Pulmonary artery endothelial cell (primary cell): ENCODE measurements around the gene PBXIP1. TPM values are rescaled to one million over a fixed set of nuclear protein-coding genes. Genes with fewer than 3 reads are reported as not detected.
A peak's percentile ranks its signal among the peaks of the same experiment; 100 is the strongest.
"Not testable (repeated sequence)": the region's sequence is repeated elsewhere in the genome, so short reads cannot be mapped to it uniquely, and the experiment has no call there.

ENCODE experiments used
- DNase-seq: peaks from one replicate; pipeline ENCODE4 v3.0.0-alpha.2; 2011; ENCODE audit warnings: low read depth, low spot score
- total RNA-seq: library from RNA; depleted of rRNA; stranded (reverse); fragments of >200 nt; gene quantifications from 2 replicates; pipeline ENCODE4 v1.2.3, GENCODE V29; 2014

Gene PBXIP1
- total RNA-seq, 1 donor from 2014 or later, result 78.0 TPM

- no peak for DNase-seq
Measured at GRCh38 chr1:154994269-154994587, 38.3 kb upstream of the PBXIP1 start.

GRCh38 chr1:154993572-154994268, 37.8 kb upstream of the PBXIP1 start, which contains the start of gene LENEP:
LENEP (plus strand) TSS chr1:154993586; CDS start chr1:154993608, 22 bp downstream.
- DNase-seq, result no peak

- no peak for DNase-seq
Measured at GRCh38 chr1:154992721-154993571, 37.0 kb upstream of the PBXIP1 start.

GRCh38 chr1:154990276-154990675, 34.4 kb upstream of the PBXIP1 start:
- no peak for DNase-seq

- DNase-seq, result no peak
Measured at GRCh38 chr1:154989195-154989860, 33.4 kb upstream of the PBXIP1 start.

- no peak for DNase-seq
Measured at GRCh38 chr1:154988058-154988954, 32.4 kb upstream of the PBXIP1 start.

- DNase-seq, result no peak
Measured at GRCh38 chr1:154987326-154987725, 31.4 kb upstream of the PBXIP1 start.

GRCh38 chr1:154986736-154987135, 30.8 kb upstream of the PBXIP1 start:
- DNase-seq, result not testable (repeated sequence)

- no peak for DNase-seq
Measured at GRCh38 chr1:154983776-154984466, 28.0 kb upstream of the PBXIP1 start.

GRCh38 chr1:154982897-154983648, 27.2 kb upstream of the PBXIP1 start, which contains the start of gene FLAD1:
FLAD1 (plus strand) TSS chr1:154983344; CDS start chr1:154983695, 351 bp downstream.
- DNase-seq, result peak; percentile 99

- no peak for DNase-seq
Measured at GRCh38 chr1:154982341-154982740, 26.4 kb upstream of the PBXIP1 start.

- DNase-seq, result no peak
Measured at GRCh38 chr1:154978360-154978759, 22.5 kb upstream of the PBXIP1 start.

GRCh38 chr1:154977762-154978161, 21.9 kb upstream of the PBXIP1 start:
- DNase-seq, result not testable (repeated sequence)

- no peak for DNase-seq
Measured at GRCh38 chr1:154975409-154976059, 19.6 kb upstream of the PBXIP1 start.

GRCh38 chr1:154974808-154975408, 19.0 kb upstream of the PBXIP1 start:
- peak; percentile 76 for DNase-seq

GRCh38 chr1:154974102-154974807, 18.4 kb upstream of the PBXIP1 start, which contains the start of gene CKS1B:
CKS1B (plus strand) TSS chr1:154974681; CDS start chr1:154974746, 65 bp downstream.
- peak; percentile 99 for DNase-seq

GRCh38 chr1:154973344-154974101, 17.6 kb upstream of the PBXIP1 start:
- peak; percentile 96 for DNase-seq
